Measurements from ENCODE around the gene GJC1.

- TF ChIP-seq CTCF (conservative IDR thresholded peaks at IDR 0.05 in 1 of 2, IDR thresholded peaks at IDR 0.05 in 1 of 2; ENCODE audit: low read depth in 1 of 2, low read length in 2 of 2) (no peak), EZH2 (IDR thresholded peaks at IDR 0.05; ENCODE audit: low read length, missing control alignments) (no peak)
Observed at GRCh38 chr17:44875761-44876160, 45.7 kb upstream of the GJC1 start.
